HCT116 (cell line): ENCODE data around the gene ASCL1. TPM values are rescaled to one million over a fixed set of nuclear protein-coding genes. Genes with fewer than 3 reads are reported as not detected.

Source experiments
- ATAC-seq: fragments of 200-7000 bp; cut with Tn5 transposase; 2 replicates; pipeline ENCODE4 v1.9.1; 2020; ENCODE audit warnings: mild to moderate bottlenecking, moderate library complexity
- BruUV-seq: library from RNA; stranded (reverse); fragments of 400-500 nt; replicated peaks from 2 replicates; lab custom pipeline; 2021; lab: Mats Ljungman, UMichigan
- CTCF ChIA-PET: fragments of 300-600 bp; sonication (Branson Sonifier 250); formaldehyde crosslinking; loops from one replicate; lab custom pipeline; 2021; ENCODE audit warnings: antibody characterized with exemption; lab: Charles Lee
- POLR2A ChIA-PET: fragments of 300-600, 350-600 bp; sonication (Branson Sonifier 250); formaldehyde crosslinking; loops from one replicate; lab custom pipeline; 2021; ENCODE audit warnings: antibody characterized with exemption; lab: Charles Lee
- RAD21 ChIA-PET, 2 experiments: fragments of 300-600 bp; sonication (Branson Sonifier 250); formaldehyde crosslinking; loops; one replicate each; lab custom pipeline; 2023; ENCODE audit warnings: low total read pairs in 2 of 2; ENCODE audit not compliant: uncharacterized antibody in 2 of 2, unreplicated experiment in 2 of 2, low non-redundant PET in 1 of 2; lab: Charles Lee
- DNase-seq: peaks from one replicate; pipeline ENCODE4 v3.0.0-alpha.2; 2010; ENCODE audit warnings: low read depth, low spot score
- H2AFZ ChIP-seq: fragments of 200-600 bp; shearing (Covaris generic), sonication (generic); 2 replicates; pipeline ENCODE4 v1.6.1; 2017; ENCODE audit warnings: low read depth, mixed run types, mixed read lengths, antibody characterized with exemption, low read length; ENCODE audit not compliant: poor library complexity, severe bottlenecking
- H3K27ac ChIP-seq: 2 replicates; pipeline ENCODE4 v1.5.1; 2012; ENCODE audit warnings: low read depth, low read length
- H3K27me3 ChIP-seq: fragments of 200-600 bp; sonication (generic); 2 replicates; pipeline ENCODE4 v1.6.1; 2016; ENCODE audit warnings: mixed run types, low read length, mixed read lengths; ENCODE audit not compliant: insufficient read depth
- H3K36me3 ChIP-seq, 2 experiments: fragments of 200-500 bp in 1 of 2; fragments of 200-600 bp in 1 of 2; sonication (Bioruptor generic) in 1 of 2; sonication (generic) in 1 of 2; 2 replicates each; pipeline versions ENCODE4 v1.5.1 to v1.6.1; 2014 to 2016; ENCODE audit warnings: low read length in 2 of 2, inconsistent platforms in 1 of 2, mixed read lengths in 1 of 2, mixed run types in 1 of 2; ENCODE audit not compliant: insufficient read depth in 2 of 2, control insufficient read depth in 1 of 2
- H3K4me1 ChIP-seq, 2 experiments: fragments of 200-600 bp in 1 of 2; sonication (generic) in 1 of 2; 2 replicates each; pipeline versions ENCODE4 v1.5.1 to v1.6.1; 2012 to 2017; ENCODE audit warnings: low read length in 2 of 2, inconsistent platforms in 1 of 2, mild to moderate bottlenecking in 1 of 2, mixed read lengths in 1 of 2, mixed run types in 1 of 2, moderate library complexity in 1 of 2; ENCODE audit not compliant: insufficient read depth in 2 of 2, control insufficient read depth in 1 of 2
- H3K4me2 ChIP-seq: fragments of 200-600 bp; sonication (generic); 2 replicates; pipeline ENCODE4 v1.6.1; 2017; ENCODE audit warnings: mixed run types, low read length, mixed read lengths
- H3K4me3 ChIP-seq, 2 experiments: fragments of 200-600 bp in 1 of 2; sonication (generic) in 1 of 2; replicated peaks in 1 of 2; 2 replicates each; pipeline ENCODE4 v1.5.1; 2011 to 2016; ENCODE audit warnings: low read length in 2 of 2, control low read depth in 1 of 2, low read depth in 1 of 2, mild to moderate bottlenecking in 1 of 2, mixed read lengths in 1 of 2, mixed run types in 1 of 2
- H3K79me2 ChIP-seq: fragments of 200-600 bp; sonication (generic); 2 replicates; pipeline ENCODE4 v1.6.1; 2017; ENCODE audit warnings: mild to moderate bottlenecking, mixed run types, low read length, moderate library complexity, mixed read lengths; ENCODE audit not compliant: insufficient read depth
- H3K9ac ChIP-seq: fragments of 200-600 bp; sonication (generic); 2 replicates; pipeline ENCODE4 v1.6.1; 2016; ENCODE audit warnings: low read length, mixed read lengths
- H3K9me2 ChIP-seq: fragments of 200-600 bp; sonication (generic), shearing (Covaris generic); 2 replicates; pipeline ENCODE4 v1.6.1; 2017; ENCODE audit warnings: mixed run types, mild to moderate bottlenecking, moderate library complexity; ENCODE audit not compliant: insufficient read depth
- H3K9me3 ChIP-seq, 2 experiments: fragments of 200-500 bp in 1 of 2; fragments of 200-600 bp in 1 of 2; sonication (Bioruptor generic) in 1 of 2; sonication (generic) in 1 of 2; 2 replicates each; pipeline ENCODE4 v1.6.1; 2014 to 2017; ENCODE audit warnings: low read length in 2 of 2, mixed read lengths in 2 of 2, inconsistent platforms in 1 of 2, low read depth in 1 of 2, mild to moderate bottlenecking in 1 of 2, mixed run types in 1 of 2, moderate library complexity in 1 of 2; ENCODE audit not compliant: control insufficient read depth in 1 of 2, insufficient read depth in 1 of 2
- H4K20me1 ChIP-seq: fragments of 200-600 bp; sonication (generic), shearing (Covaris generic); 2 replicates; pipeline ENCODE4 v1.6.1; 2017; ENCODE audit warnings: mixed run types, mild to moderate bottlenecking, moderate library complexity; ENCODE audit not compliant: insufficient read depth
- CTCF ChIP-seq, 3 experiments: fragments of 200-600 bp in 1 of 3; sonication (generic) in 1 of 3; IDR thresholded peaks in 2 of 3; conservative IDR thresholded peaks in 1 of 3; 2 replicates each; pipeline ENCODE4 v1.5.1; 2012 to 2017; ENCODE audit warnings: low read depth in 2 of 3, low read length in 2 of 3, antibody characterized with exemption in 1 of 3, borderline replicate concordance in 1 of 3, control low read depth in 1 of 3, mild to moderate bottlenecking in 1 of 3, mixed read lengths in 1 of 3, mixed run types in 1 of 3, moderate library complexity in 1 of 3; ENCODE audit not compliant: insufficient read depth in 1 of 3
- EGR1 ChIP-seq: IDR thresholded peaks from 2 replicates; pipeline ENCODE4 v1.6.1; 2012; ENCODE audit warnings: low read depth
- ELF1 ChIP-seq: IDR thresholded peaks from 2 replicates; pipeline ENCODE4 v1.6.1; 2012; ENCODE audit warnings: low read depth, borderline replicate concordance
- EZH2 ChIP-seq: fragments of 200-600 bp; sonication (generic); IDR thresholded peaks from 2 replicates; pipeline ENCODE4 v1.6.1; 2017; ENCODE audit warnings: antibody characterized with exemption, mixed run types
- EZH2phosphoT487 ChIP-seq: fragments of 200-600 bp; IDR thresholded peaks from 2 replicates; pipeline ENCODE4 v1.6.1; 2018; ENCODE audit warnings: antibody characterized with exemption, borderline replicate concordance
- FOSL1 ChIP-seq: IDR thresholded peaks from 2 replicates; pipeline ENCODE4 v1.6.1; 2012; ENCODE audit warnings: low read depth
- JUND ChIP-seq: IDR thresholded peaks from 2 replicates; pipeline ENCODE4 v1.6.1; 2012
- MAX ChIP-seq: IDR thresholded peaks from 2 replicates; pipeline ENCODE4 v1.6.1; 2012
- RAD21 ChIP-seq: IDR thresholded peaks from 2 replicates; pipeline ENCODE4 v1.6.1; 2012; ENCODE audit warnings: low read depth, mild to moderate bottlenecking
- SIN3A ChIP-seq: IDR thresholded peaks from 2 replicates; pipeline ENCODE4 v1.6.1; 2012; ENCODE audit warnings: low read depth
- SP1 ChIP-seq: IDR thresholded peaks from 2 replicates; pipeline ENCODE4 v1.6.1; 2012; ENCODE audit warnings: low read depth
- SRF ChIP-seq: IDR thresholded peaks from 2 replicates; pipeline ENCODE4 v1.6.1; 2012; ENCODE audit warnings: low read depth
- TCF7L2 ChIP-seq: IDR thresholded peaks from 2 replicates; pipeline ENCODE4 v1.7.0; 2011; ENCODE audit warnings: borderline replicate concordance, inconsistent platforms; ENCODE audit not compliant: insufficient read depth, insufficient read length; ENCODE audit errors: extremely low read depth
- ZBTB33 ChIP-seq: IDR thresholded peaks from 2 replicates; pipeline ENCODE4 v1.6.1; 2011; ENCODE audit warnings: mild to moderate bottlenecking, low read length, moderate library complexity; ENCODE audit not compliant: insufficient replicate concordance; ENCODE audit errors: extremely low read depth
- ZFX ChIP-seq: fragments of 450-650 bp; IDR thresholded peaks from 2 replicates; pipeline ENCODE4 v1.6.1; 2017
- intact Hi-C: fragments of 100-400 bp; cut with micrococcal nuclease; formaldehyde crosslinking; loops from 2 replicates; pipeline ENCODE4 v1.10.0; 2022
- total RNA-seq: library from RNA; stranded (reverse); gene quantifications from one replicate; pipeline ENCODE4 v1.2.1, GENCODE V29; 2021; ENCODE audit not compliant: unreplicated experiment

Gene ASCL1
- total RNA-seq, 1 experiment from 2014 or later, result not detected

- TF ChIP-seq ZBTB33 (no peak), SIN3A (no peak), EZH2 (no peak), FOSL1 (no peak), RAD21 (peak; percentile 57), ELF1 (no peak), SRF (no peak), JUND (no peak), EGR1 (no peak)
Observed at GRCh38 chr12:102939670-102940222, 17.7 kb upstream of the ASCL1 start (continued).

GRCh38 chr12:102946042-102946441 lies 11.4 kb upstream of the ASCL1 start:
- ChIA-PET CTCF (no interaction called here), POLR2A (no interaction called here)
- peaks cover 24% of the 10 kb centered on the region; the same call in 1 of the 2 replicates for H3K27me3 ChIP-seq
- H3K4me3 ChIP-seq, result no peak overlapping the region
- H2AFZ ChIP-seq, result no peak overlapping the region
- no peaks in the 10 kb centered on the region for H3K79me2 ChIP-seq
- no peak overlapping the region for H3K9ac ChIP-seq
- intact Hi-C loops, result loop anchor here (5.0 kb wide), 2 partner anchors 556 to 686 kb away; no protein-coding TSS in a partner anchor
- no peak overlapping the region for H3K27ac ChIP-seq
- no peaks in the 10 kb centered on the region for H4K20me1 ChIP-seq
- no peak for TF ChIP-seq ZFX
- no peak for TF ChIP-seq SIN3A
- TF ChIP-seq ZBTB33, result no peak
- no peak for TF ChIP-seq SP1
- no peak for TF ChIP-seq EZH2
- TF ChIP-seq MAX, result no peak
- no peak for TF ChIP-seq EZH2phosphoT487
- no peak for TF ChIP-seq EGR1
- no peak for TF ChIP-seq CTCF (IDR thresholded peaks at IDR 0.05 in 2 of 3, conservative IDR thresholded peaks at IDR 0.05 in 1 of 3; ENCODE audit: borderline replicate concordance in 1 of 3, insufficient read depth in 1 of 3, low read depth in 2 of 3, low read length in 2 of 3)
- TF ChIP-seq TCF7L2, result no peak
- TF ChIP-seq, all 23 proteins: peak for 0
- RAD21 ChIA-PET, result no interaction called here
- no peaks in the 10 kb centered on the region for H3K36me3 ChIP-seq
- no peak overlapping the region for H3K4me2 ChIP-seq
- no peaks in the 10 kb centered on the region for H3K9me2 ChIP-seq
- H3K9me3 ChIP-seq, result no peaks in the 10 kb centered on the region
- BruUV-seq, result no TSS peak
- DNase-seq (no peak), ATAC-seq (no peak)
- no peaks in the 10 kb centered on the region for H3K4me1 ChIP-seq
